ENCODE data around the gene MAP4K2. TPM values are rescaled to one million over a fixed set of nuclear protein-coding genes. Genes with fewer than 3 reads are reported as not detected.

Gene MAP4K2
- polyA plus RNA-seq, 3 donors: 9.9 to 38.0 (median 12.6) TPM

DNA sequence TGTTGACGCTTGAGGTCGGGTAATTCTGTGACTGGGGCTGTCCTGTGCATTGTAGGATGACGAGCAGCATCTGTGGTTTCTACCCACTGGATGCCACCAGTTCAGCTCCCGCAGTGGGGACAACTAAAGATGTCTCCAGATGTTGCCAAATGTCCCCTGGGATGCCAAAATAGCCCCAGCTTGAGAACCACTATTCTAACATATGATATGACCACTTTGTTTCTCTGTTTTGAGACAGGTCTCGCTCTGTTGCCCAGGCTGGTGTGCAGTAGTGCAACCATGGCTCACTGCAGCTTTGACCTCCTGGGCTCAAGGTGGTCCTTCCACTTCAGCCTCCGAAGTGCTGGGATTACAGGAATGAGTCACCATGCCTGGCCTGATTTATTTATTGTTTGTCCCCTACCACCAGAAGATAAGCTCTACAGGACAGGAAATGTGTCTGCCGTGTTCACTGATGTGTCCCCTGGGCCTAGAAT is 11.7 kb upstream of the MAP4K2 start:
- no peak overlapping the region for H2AFZ ChIP-seq (ENCODE audit: insufficient read depth, low read depth, low read length, poor library complexity, severe bottlenecking)
- no peak overlapping the region for H3K9ac ChIP-seq (ENCODE audit: insufficient read depth, low read length, poor library complexity, severe bottlenecking)
- no peak overlapping the region for H3K27ac ChIP-seq (ENCODE audit: low read depth in 1 of 2, low read length in 2 of 2)
- no peaks in the 10 kb centered on the region for H3K36me3 ChIP-seq (replicated peaks in 1 of 2; ENCODE audit: control insufficient read depth in 1 of 2, insufficient read depth in 2 of 2, low read length in 2 of 2)
- no peaks in the 10 kb centered on the region for H3K27me3 ChIP-seq (ENCODE audit: control insufficient read depth in 2 of 2, insufficient read depth in 2 of 2, low read length in 2 of 2)
- Mint-ChIP-seq H3K4me1 (peaks cover 6% of the 10 kb centered on the region), H3K4me3 (no peak overlapping the region), H3K27ac (no peak overlapping the region), H3K27me3 (ENCODE audit: low read depth in 3 of 3) (peaks cover 0 to 5% (median 1%) of the 10 kb centered on the region in 3 donors), H3K36me3 (no peaks in the 10 kb centered on the region), H3K9me3 (no peaks in the 10 kb centered on the region)
- H3K79me2 ChIP-seq (ENCODE audit: insufficient read depth, low read length): no peaks in the 10 kb centered on the region
- no peaks in the 10 kb centered on the region for H3K9me3 ChIP-seq (replicated peaks in 1 of 2; ENCODE audit: control insufficient read depth in 1 of 2, insufficient read depth in 1 of 2, low read length in 2 of 2)
- H3K4me2 ChIP-seq (replicated peaks; ENCODE audit: extremely low read depth, low read length, poor library complexity, severe bottlenecking): no peak overlapping the region
- no peak overlapping the region for H3K4me3 ChIP-seq (replicated peaks in 1 of 3; ENCODE audit: low read depth in 2 of 3, low read length in 3 of 3)
- peaks cover 6 to 12% of the 10 kb centered on the region in 2 donors for H3K4me1 ChIP-seq (ENCODE audit: control insufficient read depth in 1 of 2, insufficient read depth in 2 of 2, low read length in 2 of 2)
- TF ChIP-seq, protein P1, sequence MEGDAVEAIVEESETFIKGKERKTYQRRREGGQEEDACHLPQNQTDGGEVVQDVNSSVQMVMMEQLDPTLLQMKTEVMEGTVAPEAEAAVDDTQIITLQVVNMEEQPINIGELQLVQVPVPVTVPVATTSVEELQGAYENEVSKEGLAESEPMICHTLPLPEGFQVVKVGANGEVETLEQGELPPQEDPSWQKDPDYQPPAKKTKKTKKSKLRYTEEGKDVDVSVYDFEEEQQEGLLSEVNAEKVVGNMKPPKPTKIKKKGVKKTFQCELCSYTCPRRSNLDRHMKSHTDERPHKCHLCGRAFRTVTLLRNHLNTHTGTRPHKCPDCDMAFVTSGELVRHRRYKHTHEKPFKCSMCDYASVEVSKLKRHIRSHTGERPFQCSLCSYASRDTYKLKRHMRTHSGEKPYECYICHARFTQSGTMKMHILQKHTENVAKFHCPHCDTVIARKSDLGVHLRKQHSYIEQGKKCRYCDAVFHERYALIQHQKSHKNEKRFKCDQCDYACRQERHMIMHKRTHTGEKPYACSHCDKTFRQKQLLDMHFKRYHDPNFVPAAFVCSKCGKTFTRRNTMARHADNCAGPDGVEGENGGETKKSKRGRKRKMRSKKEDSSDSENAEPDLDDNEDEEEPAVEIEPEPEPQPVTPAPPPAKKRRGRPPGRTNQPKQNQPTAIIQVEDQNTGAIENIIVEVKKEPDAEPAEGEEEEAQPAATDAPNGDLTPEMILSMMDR (IDR thresholded peaks at IDR 0.05): no peak
- 82% methylated on average over 5 of the region's 7 CpGs for WGBS (ENCODE audit: insufficient coverage)
- DNase-seq: no peak
- intact Hi-C loops (cut with micrococcal nuclease): no loop called here
- no peaks in the 10 kb centered on the region for H4K20me1 ChIP-seq (ENCODE audit: insufficient read depth, low read length)

DNA sequence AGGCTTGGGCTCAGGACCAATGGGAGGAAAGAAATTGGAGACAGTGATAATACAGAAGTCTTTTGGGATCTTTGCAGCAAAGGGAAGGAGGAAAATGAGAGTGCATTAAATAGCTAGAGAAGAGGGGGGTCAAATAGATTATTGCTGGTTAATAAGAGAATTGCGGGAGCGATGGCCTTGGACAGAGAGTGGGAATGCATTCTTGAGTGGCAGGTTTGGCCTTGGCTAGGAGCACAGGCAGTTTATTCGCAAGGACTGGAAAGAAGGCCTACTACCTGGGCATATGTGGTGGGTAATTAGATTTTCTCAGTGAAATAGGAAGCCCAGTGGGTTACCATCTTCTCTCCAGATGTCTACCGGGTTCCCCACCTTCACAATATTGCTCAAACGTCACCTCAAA is 10.8 kb upstream of the MAP4K2 start:
- Histone ChIP-seq H3K79me2 (ENCODE audit: insufficient read depth, low read length) (no peaks in the 10 kb centered on the region), H3K9ac (ENCODE audit: insufficient read depth, low read length, poor library complexity, severe bottlenecking) (no peak overlapping the region), H3K36me3 (replicated peaks in 1 of 2; ENCODE audit: control insufficient read depth in 1 of 2, insufficient read depth in 2 of 2, low read length in 2 of 2) (no peaks in the 10 kb centered on the region), H4K20me1 (ENCODE audit: insufficient read depth, low read length) (no peaks in the 10 kb centered on the region), H3K4me3 (replicated peaks in 1 of 3; ENCODE audit: low read depth in 2 of 3, low read length in 3 of 3) (no peak overlapping the region), H3K4me2 (replicated peaks; ENCODE audit: extremely low read depth, low read length, poor library complexity, severe bottlenecking) (no peak overlapping the region), H3K4me1 (ENCODE audit: control insufficient read depth in 1 of 2, insufficient read depth in 2 of 2, low read length in 2 of 2) (peaks cover 12 to 19% of the 10 kb centered on the region in 2 donors), H3K27me3 (ENCODE audit: control insufficient read depth in 2 of 2, insufficient read depth in 2 of 2, low read length in 2 of 2) (no peaks in the 10 kb centered on the region), H3K27ac (ENCODE audit: low read depth in 1 of 2, low read length in 2 of 2) (no peak overlapping the region), H2AFZ (ENCODE audit: insufficient read depth, low read depth, low read length, poor library complexity, severe bottlenecking) (no peak overlapping the region), H3K9me3 (replicated peaks in 1 of 2; ENCODE audit: control insufficient read depth in 1 of 2, insufficient read depth in 1 of 2, low read length in 2 of 2) (no peaks in the 10 kb centered on the region)
- no peak for DNase-seq
- no peaks in the 10 kb centered on the region for H3K9me3 Mint-ChIP-seq
- WGBS (ENCODE audit: insufficient coverage): 93% methylated on average over 5 of the region's 5 CpGs
- H3K27me3 Mint-ChIP-seq (ENCODE audit: low read depth in 3 of 3): peaks cover 0 to 5% (median 4%) of the 10 kb centered on the region in 3 donors
- no peak overlapping the region for H3K4me3 Mint-ChIP-seq
- H3K4me1 Mint-ChIP-seq: peaks cover 13% of the 10 kb centered on the region
- H3K27ac Mint-ChIP-seq: no peak overlapping the region
- no peaks in the 10 kb centered on the region for H3K36me3 Mint-ChIP-seq
- intact Hi-C loops (cut with micrococcal nuclease): no loop called here
- TF ChIP-seq, protein P1 (IDR thresholded peaks at IDR 0.05): no peak

Data from CD14-positive monocyte (primary cell).